CD14-positive monocyte (primary cell): ENCODE data around the gene ARHGAP44. TPM values are rescaled to one million over a fixed set of nuclear protein-coding genes. Genes with fewer than 3 reads are reported as not detected.

Source experiments
- DNase-seq, 3 donors: peaks; one replicate each; pipeline ENCODE4 v3.0.0-alpha.2; 2011 to 2022
- H2AFZ ChIP-seq: 2 replicates; pipeline ENCODE4 v1.6.0; 2012; ENCODE audit warnings: mild to moderate bottlenecking, low read depth, low read length, inconsistent platforms; ENCODE audit not compliant: insufficient read depth, poor library complexity, severe bottlenecking
- H3K27ac ChIP-seq, 2 donors: 1 replicate in 1 of 2; 2 replicates in 1 of 2; pipeline ENCODE4 v1.5.1; 2012 to 2013; ENCODE audit warnings: low read length in 2 of 2, control low read depth in 1 of 2, inconsistent platforms in 1 of 2, low read depth in 1 of 2, mild to moderate bottlenecking in 1 of 2
- H3K27me3 ChIP-seq, 2 donors: one replicate each; pipeline versions ENCODE4 v1.6.0 to v1.6.1; 2011 to 2013; ENCODE audit warnings: low read length in 2 of 2; ENCODE audit not compliant: control insufficient read depth in 2 of 2, insufficient read depth in 2 of 2
- H3K36me3 ChIP-seq, 2 donors: replicated peaks in 1 of 2; 1 replicate in 1 of 2; 2 replicates in 1 of 2; pipeline versions ENCODE4 v1.5.1 to v1.6.1; 2012 to 2013; ENCODE audit warnings: low read length in 2 of 2, control low read depth in 1 of 2, inconsistent platforms in 1 of 2, mild to moderate bottlenecking in 1 of 2; ENCODE audit not compliant: insufficient read depth in 2 of 2, control insufficient read depth in 1 of 2
- H3K4me1 ChIP-seq, 2 donors: 1 replicate in 1 of 2; 2 replicates in 1 of 2; pipeline versions ENCODE4 v1.5.1 to v1.6.1; 2012 to 2013; ENCODE audit warnings: low read length in 2 of 2, control low read depth in 1 of 2, inconsistent platforms in 1 of 2, mild to moderate bottlenecking in 1 of 2, moderate library complexity in 1 of 2; ENCODE audit not compliant: insufficient read depth in 2 of 2, control insufficient read depth in 1 of 2
- H3K4me2 ChIP-seq: replicated peaks from 2 replicates; pipeline ENCODE3; 2012; ENCODE audit warnings: low read length, moderate library complexity, mild to moderate bottlenecking; ENCODE audit not compliant: poor library complexity, severe bottlenecking; ENCODE audit errors: extremely low read depth
- H3K4me3 ChIP-seq, 3 experiments: fragments of 200-600 bp in 1 of 3; sonication (generic) in 1 of 3; replicated peaks in 1 of 3; 1 replicate in 2 of 3; 2 replicates in 1 of 3; pipeline ENCODE4 v1.5.1; 2011 to 2013; ENCODE audit warnings: low read length in 3 of 3, mild to moderate bottlenecking in 3 of 3, control low read depth in 2 of 3, low read depth in 2 of 3, inconsistent platforms in 1 of 3, moderate library complexity in 1 of 3
- H3K79me2 ChIP-seq: 2 replicates; pipeline ENCODE4 v1.6.0; 2012; ENCODE audit warnings: mild to moderate bottlenecking, control low read depth, inconsistent platforms, low read length, moderate library complexity; ENCODE audit not compliant: insufficient read depth
- H3K9ac ChIP-seq: 2 replicates; pipeline ENCODE4 v1.6.0; 2017; ENCODE audit warnings: low read length, mild to moderate bottlenecking; ENCODE audit not compliant: insufficient read depth, poor library complexity, severe bottlenecking
- H3K9me3 ChIP-seq, 2 donors: replicated peaks in 1 of 2; 1 replicate in 1 of 2; 2 replicates in 1 of 2; pipeline versions ENCODE4 v1.5.1 to v1.6.1; 2012 to 2013; ENCODE audit warnings: low read length in 2 of 2, control low read depth in 1 of 2; ENCODE audit not compliant: control insufficient read depth in 1 of 2, insufficient read depth in 1 of 2
- H4K20me1 ChIP-seq: 2 replicates; pipeline ENCODE4 v1.6.0; 2012; ENCODE audit warnings: mild to moderate bottlenecking, low read length, control low read depth, moderate library complexity; ENCODE audit not compliant: insufficient read depth
- H3K27ac Mint-ChIP-seq, 7 donors: one replicate each; pipeline ENCODE4 v1.8.0; 2020; ENCODE audit warnings: mild to moderate bottlenecking in 7 of 7, mixed read lengths in 7 of 7, moderate library complexity in 6 of 7, inconsistent platforms in 2 of 7
- H3K27me3 Mint-ChIP-seq, 3 donors: one replicate each; pipeline ENCODE4 v1.8.0; 2021 to 2022; ENCODE audit warnings: low read depth in 3 of 3, mild to moderate bottlenecking in 3 of 3, mixed read lengths in 3 of 3, moderate library complexity in 3 of 3, inconsistent platforms in 1 of 3
- H3K36me3 Mint-ChIP-seq, 2 donors: one replicate each; pipeline ENCODE4 v1.8.0; 2020; ENCODE audit warnings: mixed read lengths in 2 of 2, inconsistent platforms in 1 of 2, mild to moderate bottlenecking in 1 of 2
- H3K4me1 Mint-ChIP-seq: one replicate; pipeline ENCODE4 v1.8.0; 2020; ENCODE audit warnings: mild to moderate bottlenecking, mixed read lengths
- H3K4me3 Mint-ChIP-seq, 2 donors: one replicate each; pipeline ENCODE4 v1.8.0; 2020; ENCODE audit warnings: mild to moderate bottlenecking in 2 of 2, mixed read lengths in 2 of 2, moderate library complexity in 1 of 2
- H3K9me3 Mint-ChIP-seq, 7 donors: one replicate each; pipeline ENCODE4 v1.8.0; 2020 to 2022; ENCODE audit warnings: mixed read lengths in 7 of 7, mild to moderate bottlenecking in 6 of 7, moderate library complexity in 6 of 7, inconsistent platforms in 2 of 7
- CTCF ChIP-seq: fragments of 200-600 bp; IDR thresholded peaks from one replicate; pipeline ENCODE4 v1.8.0; 2022; ENCODE audit warnings: antibody characterized with exemption, mild to moderate bottlenecking
- WGBS: methylation state at CpG from one replicate; pipeline ENCODE4 v1.1.5; 2013; ENCODE audit warnings: missing lambda C conversion rate; ENCODE audit not compliant: insufficient coverage; 5-methylcytosine and 5-hydroxymethylcytosine counted together
- intact Hi-C, 2 donors: fragments of 100-400 bp; cut with micrococcal nuclease; formaldehyde crosslinking; loops; one replicate each; pipeline versions ENCODE4 v1.15.0 to v1.15.1; 2023
- polyA plus RNA-seq, 3 donors: library from polyadenylated mRNA; depleted of rRNA in 1 of 3; unstranded in 2 of 3; stranded (reverse) in 1 of 3; fragments of 300-500 nt in 2 of 3; fragments of >200 nt in 1 of 3; fragmentation: Illumina TruSeq in 2 of 3; gene quantifications; 1 replicate in 2 of 3; 2 replicates in 1 of 3; pipeline ENCODE4 v1.2.3, GENCODE V29; 2012 to 2021

Gene ARHGAP44
- polyA plus RNA-seq, 3 donors = not detected

DNA sequence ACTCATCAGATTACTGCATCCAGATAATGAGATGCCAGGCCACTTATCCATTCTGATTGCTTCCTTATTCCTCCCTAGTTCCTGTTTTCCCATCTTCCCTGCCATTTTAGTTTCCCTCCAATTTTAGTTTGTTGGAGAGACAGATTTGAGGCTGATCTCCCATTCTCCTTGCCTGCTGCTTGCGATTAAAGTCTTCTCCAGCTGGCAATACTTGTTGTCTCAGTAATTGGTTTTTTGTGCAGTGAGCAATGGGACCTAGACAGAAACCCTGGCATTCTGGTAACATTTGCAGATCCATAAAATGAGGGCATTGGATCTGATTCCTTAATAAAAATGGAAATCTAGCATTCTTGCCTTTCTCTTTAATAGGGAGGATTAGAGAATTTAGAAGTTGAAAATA lies 246.1 kb downstream of the ARHGAP44 start:
- intact Hi-C loops = no loop called here
- no peak for DNase-seq
- no peak for TF ChIP-seq CTCF
- peaks cover 0 to 4% (median 1%) of the 10 kb centered on the region in 3 donors for H3K27me3 Mint-ChIP-seq
- H3K27ac Mint-ChIP-seq = no peak overlapping the region
- no peaks in the 10 kb centered on the region for H3K36me3 ChIP-seq
- no peak overlapping the region for H3K4me3 ChIP-seq
- H3K9ac ChIP-seq = no peak overlapping the region
- H3K9me3 Mint-ChIP-seq = peaks cover 10 to 28% (median 17%) of the 10 kb centered on the region in 7 donors
- no peak overlapping the region for H3K4me3 Mint-ChIP-seq
- no peaks in the 10 kb centered on the region for H4K20me1 ChIP-seq
- H3K79me2 ChIP-seq = no peaks in the 10 kb centered on the region
- H3K27ac ChIP-seq = no peak overlapping the region
- peaks cover 0 to 3% of the 10 kb centered on the region in 2 donors for H3K4me1 ChIP-seq
- no peaks in the 10 kb centered on the region for H3K36me3 Mint-ChIP-seq
- no peaks in the 10 kb centered on the region for H3K27me3 ChIP-seq
- H3K4me2 ChIP-seq = no peak overlapping the region
- WGBS = 100% methylated on average over 1 of the region's 1 CpG
- H2AFZ ChIP-seq = no peak overlapping the region
- H3K9me3 ChIP-seq = peaks cover 4 to 9% of the 10 kb centered on the region in 2 donors
- H3K4me1 Mint-ChIP-seq = peaks cover 3% of the 10 kb centered on the region

DNA sequence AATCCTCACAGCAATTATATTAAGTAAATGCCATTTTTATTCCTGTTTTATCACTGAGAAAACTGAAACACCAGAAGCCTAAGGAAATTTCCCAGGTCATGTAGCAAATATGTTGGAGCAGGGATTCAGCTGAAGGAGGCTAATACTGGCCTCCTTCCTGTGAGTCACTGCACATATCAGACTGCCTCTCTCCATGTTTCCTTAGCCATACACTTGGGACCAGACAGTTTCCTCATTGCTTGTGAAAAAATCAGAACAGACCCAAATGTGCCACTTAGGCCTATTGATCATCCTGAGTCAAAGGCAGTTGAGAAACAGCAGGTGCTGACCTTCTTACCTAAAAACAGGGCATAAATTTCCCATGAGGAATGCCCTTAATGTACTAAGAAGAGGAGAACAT lies 247.5 kb downstream of the ARHGAP44 start:
- Histone ChIP-seq H3K27me3 (no peaks in the 10 kb centered on the region), H3K4me2 (no peak overlapping the region), H3K4me1 (peaks cover 0 to 3% of the 10 kb centered on the region in 2 donors), H3K9me3 (peaks cover 4 to 9% of the 10 kb centered on the region in 2 donors), H3K36me3 (no peaks in the 10 kb centered on the region), H2AFZ (no peak overlapping the region), H3K79me2 (no peaks in the 10 kb centered on the region), H4K20me1 (no peaks in the 10 kb centered on the region), H3K27ac (no peak overlapping the region), H3K9ac (no peak overlapping the region), H3K4me3 (no peak overlapping the region)
- no peaks in the 10 kb centered on the region for H3K36me3 Mint-ChIP-seq
- peaks cover 10 to 25% (median 17%) of the 10 kb centered on the region in 7 donors for H3K9me3 Mint-ChIP-seq
- DNase-seq = no peak
- intact Hi-C loops = no loop called here
- no peak overlapping the region for H3K27ac Mint-ChIP-seq
- no peak overlapping the region for H3K4me3 Mint-ChIP-seq
- TF ChIP-seq CTCF = no peak
- peaks cover 3% of the 10 kb centered on the region for H3K4me1 Mint-ChIP-seq
- H3K27me3 Mint-ChIP-seq = peaks cover 1 to 4% (median 1%) of the 10 kb centered on the region in 3 donors
